ENCODE results near the gene OSER1. TPM values are rescaled to one million over a fixed set of nuclear protein-coding genes. Genes with fewer than 3 reads are reported as not detected.

Gene OSER1
- total and polyA plus RNA-seq, 2 of the 8 experiments (the other 6 are each of a cell fraction or from before 2014, with no cell fraction given) = 24.5 to 31.8 TPM

- no peak overlapping the region for H3K4me3 ChIP-seq (ENCODE audit: extremely low read depth in 1 of 4, insufficient read depth in 2 of 4, low read depth in 3 of 4, low read length in 4 of 4)
- no peak overlapping the region for H3K9ac ChIP-seq (replicated peaks in 1 of 4; ENCODE audit: extremely low read depth in 1 of 4, low read depth in 3 of 4, low read length in 3 of 4)
- H3K4ac ChIP-seq (replicated peaks; ENCODE audit: insufficient read length, low read depth, low read length) = no peak overlapping the region
- H2BK5ac ChIP-seq (ENCODE audit: low read depth, low read length) = no peak overlapping the region
- no peak overlapping the region for H3K14ac ChIP-seq (ENCODE audit: insufficient read length)
- POLR2A ChIA-PET (ENCODE audit: partially characterized antibody) = no interaction called here
- H3K23me2 ChIP-seq (ENCODE audit: low read depth, low read length) = peaks cover 6% of the 10 kb centered on the region; the same call in 1 of the 2 replicates
- no peak overlapping the region for H2BK120ac ChIP-seq (replicated peaks; ENCODE audit: low read depth, low read length)
- H2BK12ac ChIP-seq (ENCODE audit: low read depth, low read length) = no peak overlapping the region
- H2BK15ac ChIP-seq (ENCODE audit: low read length) = no peak overlapping the region
- H3K23ac ChIP-seq (ENCODE audit: insufficient read length) = no peak overlapping the region
- CTCF ChIA-PET (ENCODE audit: partially characterized antibody) = interaction anchor here (0.6 to 1.9 kb wide), 3 partner anchors 14 to 92 kb away, joined by 3 to 7 read pairs (median 3); no protein-coding TSS in a partner anchor
- H2AK5ac ChIP-seq (ENCODE audit: low read depth, low read length) = no peak overlapping the region
- H3K18ac ChIP-seq (ENCODE audit: extremely low read depth, low read length) = no peak overlapping the region
- no peak overlapping the region for H2AFZ ChIP-seq (ENCODE audit: low read length)
- no peak overlapping the region for H3K56ac ChIP-seq (replicated peaks; ENCODE audit: insufficient read length, low read depth, low read length)
- no peak overlapping the region for H4K5ac ChIP-seq (ENCODE audit: insufficient read length, low read depth, low read length)
- H4K8ac ChIP-seq (ENCODE audit: extremely low read depth, insufficient read depth, low read length) = no peak overlapping the region
- peaks cover 0 to 4% (median 2%) of the 10 kb centered on the region in 4 experiments; a peak in 4 of 7 replicates for H3K4me1 ChIP-seq (replicated peaks in 1 of 4; ENCODE audit: control insufficient read depth in 3 of 4, insufficient read depth in 4 of 4, low read length in 3 of 4)
- FAIRE-seq = no peak
- H3K9me3 ChIP-seq (ENCODE audit: insufficient read depth in 2 of 2, low read depth in 1 of 2, low read length in 1 of 2) = no peaks in the 10 kb centered on the region
- peaks cover 3 to 6% of the 10 kb centered on the region in 2 experiments for H4K20me1 ChIP-seq (replicated peaks in 1 of 2; ENCODE audit: control insufficient read depth in 1 of 2, insufficient read depth in 2 of 2, low read length in 2 of 2)
- peaks cover 11 to 69% of the 10 kb centered on the region in 2 experiments for H3K79me2 ChIP-seq (ENCODE audit: control insufficient read depth in 1 of 2, insufficient read depth in 2 of 2, low read length in 2 of 2)
- no peaks in the 10 kb centered on the region for H3K27me3 ChIP-seq (replicated peaks in 1 of 4; ENCODE audit: control insufficient read depth in 3 of 4, extremely low read depth in 1 of 4, insufficient read depth in 3 of 4, low read length in 3 of 4)
- H3K79me1 ChIP-seq (ENCODE audit: low read depth, low read length) = peaks cover 2% of the 10 kb centered on the region
- no peak overlapping the region for H2BK20ac ChIP-seq (ENCODE audit: low read length)
- no peak for TF ChIP-seq JUND (IDR thresholded peaks at IDR 0.05; ENCODE audit: low read length)
- TF ChIP-seq PHF8 (conservative IDR thresholded peaks at IDR 0.05; ENCODE audit: low read depth, low read length) = no peak
- no peak for TF ChIP-seq KDM1A (IDR thresholded peaks at IDR 0.05; ENCODE audit: borderline replicate concordance, low read length)
- no peak for TF ChIP-seq SP2 (IDR thresholded peaks at IDR 0.05; ENCODE audit: low read length)
- no peak for TF ChIP-seq SIRT6 (IDR thresholded peaks at IDR 0.05; ENCODE audit: low read length)
- no peak for TF ChIP-seq YY1 (IDR thresholded peaks at IDR 0.05; ENCODE audit: low read depth, low read length)
- no peak for TF ChIP-seq TAF1 (IDR thresholded peaks at IDR 0.05; ENCODE audit: low read depth, low read length)
- no peak for TF ChIP-seq RFX5 (IDR thresholded peaks at IDR 0.05; ENCODE audit: borderline replicate concordance, low read depth, low read length)
- H4K91ac ChIP-seq (replicated peaks; ENCODE audit: insufficient read length, low read length) = no peak overlapping the region
- no peak for DNase-seq (ENCODE audit: low read depth in 1 of 2, low spot score in 2 of 2)
- H3K4me2 ChIP-seq (ENCODE audit: insufficient read depth in 1 of 2, low read depth in 2 of 2, low read length in 2 of 2) = no peak overlapping the region
- H3K27ac ChIP-seq (ENCODE audit: low read depth, low read length) = no peak overlapping the region
- H3K36me3 ChIP-seq (ENCODE audit: control insufficient read depth in 2 of 4, insufficient read depth in 4 of 4, low read length in 3 of 4) = peaks cover 4 to 42% (median 16%) of the 10 kb centered on the region in 4 experiments; a peak in 5 of 8 replicates
Measured at GRCh38 chr20:44206132-44206531, 4.4 kb downstream of the OSER1 start.
